Spleen (tissue), 11 donors: ENCODE results near the gene MT1H. TPM values are rescaled to one million over a fixed set of nuclear protein-coding genes. Genes with fewer than 3 reads are reported as not detected.

ENCODE experiments used
- DNase-seq: peaks from one replicate; pipeline ENCODE4 v3.0.0-alpha.2; 2020
- H3K27ac ChIP-seq, 8 donors: fragments of 200-600 bp; sonication (generic) in 7 of 8; 1 replicate in 4 of 8; 2 replicates in 4 of 8; pipeline versions ENCODE4 v1.5.0 to v1.8.0; 2016 to 2021; ENCODE audit warnings: inconsistent platforms in 4 of 8, mild to moderate bottlenecking in 4 of 8, moderate library complexity in 1 of 8
- H3K27me3 ChIP-seq, 7 donors: fragments of 200-600 bp; sonication (generic) in 6 of 7; replicated peaks in 1 of 7; 1 replicate in 4 of 7; 2 replicates in 3 of 7; pipeline versions ENCODE4 v1.5.0 to v1.8.0; 2016 to 2021; ENCODE audit warnings: inconsistent platforms in 3 of 7, mild to moderate bottlenecking in 1 of 7
- H3K36me3 ChIP-seq, 6 donors: fragments of 200-600 bp; sonication (generic) in 5 of 6; 1 replicate in 4 of 6; 2 replicates in 2 of 6; pipeline versions ENCODE4 v1.5.0 to v1.8.0; 2016 to 2021; ENCODE audit warnings: inconsistent platforms in 2 of 6
- H3K4me1 ChIP-seq, 6 donors: fragments of 200-600 bp; sonication (generic) in 5 of 6; 1 replicate in 3 of 6; 2 replicates in 3 of 6; pipeline versions ENCODE4 v1.5.0 to v1.8.0; 2016 to 2021; ENCODE audit warnings: inconsistent platforms in 3 of 6
- H3K4me3 ChIP-seq, 8 donors: fragments of 200-600 bp; sonication (generic) in 7 of 8; 1 replicate in 4 of 8; 2 replicates in 4 of 8; pipeline versions ENCODE4 v1.5.0 to v1.8.0; 2016 to 2021; ENCODE audit warnings: inconsistent platforms in 4 of 8, mild to moderate bottlenecking in 4 of 8, moderate library complexity in 2 of 8
- H3K9me3 ChIP-seq, 8 donors: fragments of 200-600 bp; sonication (generic) in 7 of 8; 1 replicate in 4 of 8; 2 replicates in 4 of 8; pipeline versions ENCODE4 v1.5.0 to v1.8.0; 2016 to 2021; ENCODE audit warnings: inconsistent platforms in 4 of 8
- CTCF ChIP-seq, 11 experiments: fragments of 200-600 bp in 7 of 11; fragments of 450-650 bp in 4 of 11; sonication (generic) in 4 of 11; IDR thresholded peaks in 8 of 11; conservative IDR thresholded peaks in 3 of 11; 1 replicate in 7 of 11; 2 replicates in 4 of 11; pipeline versions ENCODE4 v1.4.0 to v1.8.0; 2016 to 2021; ENCODE audit warnings: antibody characterized with exemption in 11 of 11, inconsistent platforms in 4 of 11, mild to moderate bottlenecking in 1 of 11
- POLR2A ChIP-seq, 3 donors: fragments of 450-650 bp; IDR thresholded peaks; one replicate each; pipeline ENCODE4 v1.5.1; 2017; ENCODE audit warnings: antibody characterized with exemption in 3 of 3, mild to moderate bottlenecking in 1 of 3
- POLR2AphosphoS5 ChIP-seq, 3 donors: sonication (generic); formaldehyde crosslinking; IDR thresholded peaks; one replicate each; pipeline ENCODE4 v1.5.1; 2017; ENCODE audit warnings: antibody characterized with exemption in 3 of 3
- WGBS, 5 donors: extraction: QIAGEN DNeasy Blood & Tissue Kit in 3 of 5; methylation state at CpG; one replicate each; pipeline versions ENCODE4 v1.1.5 to v1.1.7; 2013 to 2018; 5-methylcytosine and 5-hydroxymethylcytosine counted together
- intact Hi-C: fragments of 100-400 bp; cut with DNase I; formaldehyde crosslinking; loops from one replicate; pipeline ENCODE4 v1.15.0; 2023; ENCODE audit warnings: low total_unique reads
- polyA plus RNA-seq, 3 donors: library from polyadenylated mRNA; stranded (reverse); fragments of 200-250 nt; gene quantifications; one replicate each; pipeline ENCODE4 v1.2.1, GENCODE V29; 2013
- total RNA-seq, 7 donors: library from RNA; depleted of rRNA in 3 of 7; stranded (reverse); fragments of >200 nt in 3 of 7; fragmentation: NEBNext Ultra II Directional in 4 of 7; extraction: Animal tissue kit (Norgen Biotek cat#: 25700) in 4 of 7; gene quantifications; one replicate each; pipeline versions ENCODE4 v1.1.0 to v1.2.1, GENCODE V29; 2016 to 2021
- donor health status: healthy with polysubstance abuse.
- donor health status: DM: no; HTN: no; CAD: no; lungs with moderate emphysema.
- donor health status: DM: no; HTN: no; CAD: no.
- donor health status: Bipolar disorder and iron deficiency.
- donor health status: healthy.
- donor health status: DM: no; HTN: no; CAD: no.
- donor health status: DM: yes; HTN: yes; CAD: no.

Gene MT1H
- total and polyA plus RNA-seq, 10 donors, result 0.54 to 1.1 (median 0.96) TPM; not detected in 7

- no peaks in the 10 kb centered on the region for H3K9me3 ChIP-seq
- intact Hi-C loops, result no loop called here
- H3K36me3 ChIP-seq, result no peaks in the 10 kb centered on the region
- no peak for DNase-seq
- peaks cover 0 to 41% (median 19%) of the 10 kb centered on the region in 7 donors for H3K27me3 ChIP-seq
- H3K27ac ChIP-seq, result peak overlapping the region in 3 of 8 donors; percentile 71 to 84 (median 83)
- TF ChIP-seq CTCF (IDR thresholded peaks at IDR 0.05 in 8 of 11, conservative IDR thresholded peaks at IDR 0.05 in 3 of 11), result no peak
- no peak for TF ChIP-seq POLR2AphosphoS5 (IDR thresholded peaks at IDR 0.05)
- TF ChIP-seq POLR2A (IDR thresholded peaks at IDR 0.05), result no peak
- WGBS, 5 donors, result 62 to 73% (median 69%) methylated on average over 7 of the region's 7 CpGs
- peaks cover 0 to 48% (median 22%) of the 10 kb centered on the region in 6 donors for H3K4me1 ChIP-seq
- peak overlapping the region in 6 of 8 donors; percentile 47 to 75 (median 49) for H3K4me3 ChIP-seq
Observed at GRCh38 chr16:56626685-56627084, 42.9 kb upstream of the MT1H start.

- Histone ChIP-seq H3K4me1 (peaks cover 0 to 62% (median 36%) of the 10 kb centered on the region in 6 donors), H3K4me3 (no peak overlapping the region), H3K27me3 (peaks cover 0 to 62% (median 39%) of the 10 kb centered on the region in 7 donors), H3K36me3 (no peaks in the 10 kb centered on the region), H3K27ac (peak overlapping the region in 2 of 8 donors; percentile 22 to 46), H3K9me3 (no peaks in the 10 kb centered on the region)
- TF ChIP-seq CTCF (IDR thresholded peaks at IDR 0.05 in 8 of 11, conservative IDR thresholded peaks at IDR 0.05 in 3 of 11) (no peak), POLR2AphosphoS5 (IDR thresholded peaks at IDR 0.05) (no peak), POLR2A (IDR thresholded peaks at IDR 0.05) (no peak)
- no peak for DNase-seq
- WGBS, 5 donors, result 64 to 75% (median 71%) methylated on average over 9 of the region's 9 CpGs
- intact Hi-C loops, result no loop called here
Observed at GRCh38 chr16:56628486-56629350, 40.9 kb upstream of the MT1H start.

GRCh38 chr16:56629531-56629930 is 40.1 kb upstream of the MT1H start:
- H3K4me1 ChIP-seq, result peaks cover 0 to 63% (median 36%) of the 10 kb centered on the region in 6 donors
- intact Hi-C loops, result no loop called here
- H3K9me3 ChIP-seq, result no peaks in the 10 kb centered on the region
- peaks cover 0 to 68% (median 47%) of the 10 kb centered on the region in 7 donors for H3K27me3 ChIP-seq
- H3K36me3 ChIP-seq, result no peaks in the 10 kb centered on the region
- DNase-seq, result no peak
- H3K4me3 ChIP-seq, result no peak overlapping the region
- WGBS, 5 donors, result 82 to 95% (median 84%) methylated on average over 3 of the region's 3 CpGs
- peak overlapping the region in 2 of 8 donors; percentile 22 to 46 for H3K27ac ChIP-seq
- TF ChIP-seq POLR2A (IDR thresholded peaks at IDR 0.05) (no peak), CTCF (IDR thresholded peaks at IDR 0.05 in 8 of 11, conservative IDR thresholded peaks at IDR 0.05 in 3 of 11) (no peak), POLR2AphosphoS5 (IDR thresholded peaks at IDR 0.05) (no peak)

- peak overlapping the region in 1 of 8 donors; percentile 8 for H3K27ac ChIP-seq
- peak in 7 of 11 experiments; percentile 14 to 43 (median 19) for TF ChIP-seq CTCF (IDR thresholded peaks at IDR 0.05 in 8 of 11, conservative IDR thresholded peaks at IDR 0.05 in 3 of 11)
- TF ChIP-seq POLR2A (IDR thresholded peaks at IDR 0.05), result no peak
- TF ChIP-seq POLR2AphosphoS5 (IDR thresholded peaks at IDR 0.05), result no peak
- peaks cover 3 to 64% (median 35%) of the 10 kb centered on the region in 6 donors for H3K4me1 ChIP-seq
- no peaks in the 10 kb centered on the region for H3K36me3 ChIP-seq
- no peaks in the 10 kb centered on the region for H3K9me3 ChIP-seq
- no peak for DNase-seq
- H3K27me3 ChIP-seq, result peaks cover under 1 to 68% (median 48%) of the 10 kb centered on the region in 7 donors
- WGBS, 5 donors, result 43 to 76% (median 67%) methylated on average over 3 of the region's 3 CpGs
- no peak overlapping the region for H3K4me3 ChIP-seq
- intact Hi-C loops, result no loop called here
Observed at GRCh38 chr16:56630134-56630533, 39.5 kb upstream of the MT1H start.
